Neural cell (in vitro differentiated cells): ENCODE data around the gene NR5A1.

Experiments used
- POLR2AphosphoS5 ChIP-seq: IDR thresholded peaks from 2 replicates; pipeline ENCODE4 v1.6.1; 2012
- SMC3 ChIP-seq: fragments of 450-650 bp; conservative IDR thresholded peaks from 2 replicates; pipeline ENCODE4 v1.6.1; 2014; ENCODE audit warnings: antibody characterized with exemption, mild to moderate bottlenecking, moderate library complexity; ENCODE audit not compliant: poor library complexity
- TF ChIP-seq, protein P1 (sequence below): fragments of 450-650 bp; IDR thresholded peaks from 2 replicates; pipeline ENCODE4 v1.5.1; 2014; ENCODE audit warnings: antibody characterized with exemption, mild to moderate bottlenecking, moderate library complexity; ENCODE audit not compliant: poor library complexity, severe bottlenecking

DNA sequence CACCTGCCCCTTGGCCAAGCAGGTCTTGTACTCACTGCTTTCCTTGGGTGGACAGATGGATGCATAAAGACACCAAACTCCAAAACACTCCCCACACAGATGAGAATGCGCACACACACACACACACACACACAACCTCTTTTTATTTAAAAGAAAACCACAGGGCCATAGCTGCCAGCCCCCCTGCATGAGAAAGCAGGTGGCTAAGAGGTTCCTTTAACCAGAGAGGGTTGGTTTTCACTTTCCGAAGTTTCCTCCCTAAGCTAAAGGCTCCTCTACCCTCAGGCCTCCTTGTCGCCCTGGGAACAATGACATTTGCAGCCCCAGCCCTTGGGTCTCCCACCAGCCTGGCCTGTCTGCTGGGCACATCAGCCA, 11.1 kb downstream of the NR5A1 start:
- TF ChIP-seq, protein P1, sequence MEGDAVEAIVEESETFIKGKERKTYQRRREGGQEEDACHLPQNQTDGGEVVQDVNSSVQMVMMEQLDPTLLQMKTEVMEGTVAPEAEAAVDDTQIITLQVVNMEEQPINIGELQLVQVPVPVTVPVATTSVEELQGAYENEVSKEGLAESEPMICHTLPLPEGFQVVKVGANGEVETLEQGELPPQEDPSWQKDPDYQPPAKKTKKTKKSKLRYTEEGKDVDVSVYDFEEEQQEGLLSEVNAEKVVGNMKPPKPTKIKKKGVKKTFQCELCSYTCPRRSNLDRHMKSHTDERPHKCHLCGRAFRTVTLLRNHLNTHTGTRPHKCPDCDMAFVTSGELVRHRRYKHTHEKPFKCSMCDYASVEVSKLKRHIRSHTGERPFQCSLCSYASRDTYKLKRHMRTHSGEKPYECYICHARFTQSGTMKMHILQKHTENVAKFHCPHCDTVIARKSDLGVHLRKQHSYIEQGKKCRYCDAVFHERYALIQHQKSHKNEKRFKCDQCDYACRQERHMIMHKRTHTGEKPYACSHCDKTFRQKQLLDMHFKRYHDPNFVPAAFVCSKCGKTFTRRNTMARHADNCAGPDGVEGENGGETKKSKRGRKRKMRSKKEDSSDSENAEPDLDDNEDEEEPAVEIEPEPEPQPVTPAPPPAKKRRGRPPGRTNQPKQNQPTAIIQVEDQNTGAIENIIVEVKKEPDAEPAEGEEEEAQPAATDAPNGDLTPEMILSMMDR, result no peak
- TF ChIP-seq POLR2AphosphoS5 (no peak), SMC3 (no peak)
